Liver (tissue), 2 donors: Measurements from ENCODE around the gene FIGNL1.

Experiments
- CTCF ChIP-seq: fragments of 150-350 bp; IDR thresholded peaks from 2 replicates; pipeline ENCODE4 v1.5.1; 2017; ENCODE audit warnings: improper control_type of control experiment, low read depth, low read length; ENCODE audit not compliant: missing input control
- FOXA2 ChIP-seq: IDR thresholded peaks from 2 replicates; pipeline ENCODE4 v1.6.1; 2016; ENCODE audit warnings: antibody characterized with exemption
- YY1 ChIP-seq: IDR thresholded peaks from 2 replicates; pipeline ENCODE4 v1.6.1; 2016; ENCODE audit warnings: antibody characterized with exemption, mild to moderate bottlenecking
- TF ChIP-seq, protein P1 (sequence below): IDR thresholded peaks from 2 replicates; pipeline ENCODE4 v1.6.1; 2016; ENCODE audit warnings: antibody characterized with exemption
- donor health status: healthy.

DNA sequence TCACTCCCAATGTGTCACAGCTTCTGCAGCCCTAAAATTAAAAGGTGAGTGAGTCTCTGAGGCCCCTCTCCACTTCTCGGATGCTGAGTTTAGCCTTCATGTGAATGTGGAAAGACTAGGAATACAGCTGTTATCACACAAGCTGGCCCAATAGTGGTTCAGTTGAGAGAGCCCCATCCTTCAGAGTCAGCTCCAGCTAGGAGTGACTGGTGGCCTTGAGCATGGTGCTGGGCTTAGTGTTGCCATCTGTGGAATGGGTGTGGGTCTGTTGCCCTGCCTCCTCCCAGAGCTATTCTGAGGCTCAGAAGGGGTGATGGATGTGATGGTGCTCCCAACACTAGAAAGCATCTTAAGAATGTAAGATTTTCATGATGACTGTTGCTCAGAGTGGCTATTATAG is 55.8 kb downstream of the FIGNL1 start:
- TF ChIP-seq CTCF (no peak), FOXA2 (no peak), YY1 (no peak)
- TF ChIP-seq, protein P1, sequence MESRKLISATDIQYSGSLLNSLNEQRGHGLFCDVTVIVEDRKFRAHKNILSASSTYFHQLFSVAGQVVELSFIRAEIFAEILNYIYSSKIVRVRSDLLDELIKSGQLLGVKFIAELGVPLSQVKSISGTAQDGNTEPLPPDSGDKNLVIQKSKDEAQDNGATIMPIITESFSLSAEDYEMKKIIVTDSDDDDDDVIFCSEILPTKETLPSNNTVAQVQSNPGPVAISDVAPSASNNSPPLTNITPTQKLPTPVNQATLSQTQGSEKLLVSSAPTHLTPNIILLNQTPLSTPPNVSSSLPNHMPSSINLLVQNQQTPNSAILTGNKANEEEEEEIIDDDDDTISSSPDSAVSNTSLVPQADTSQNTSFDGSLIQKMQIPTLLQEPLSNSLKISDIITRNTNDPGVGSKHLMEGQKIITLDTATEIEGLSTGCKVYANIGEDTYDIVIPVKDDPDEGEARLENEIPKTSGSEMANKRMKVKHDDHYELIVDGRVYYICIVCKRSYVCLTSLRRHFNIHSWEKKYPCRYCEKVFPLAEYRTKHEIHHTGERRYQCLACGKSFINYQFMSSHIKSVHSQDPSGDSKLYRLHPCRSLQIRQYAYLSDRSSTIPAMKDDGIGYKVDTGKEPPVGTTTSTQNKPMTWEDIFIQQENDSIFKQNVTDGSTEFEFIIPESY, result no peak
